Tibial nerve (tissue), 4 donors: ENCODE measurements around the gene HES3. TPM values are rescaled to one million over a fixed set of nuclear protein-coding genes. Genes with fewer than 3 reads are reported as not detected.

Experiments used
- DNase-seq, 2 donors: peaks; one replicate each; pipeline ENCODE4 v3.0.0-alpha.2; 2019; ENCODE audit warnings: low spot score in 2 of 2
- H3K27ac ChIP-seq, 4 donors: fragments of 200-600 bp; sonication (generic) in 3 of 4; one replicate each; pipeline ENCODE4 v1.5.1; 2017 to 2019; ENCODE audit warnings: mild to moderate bottlenecking in 1 of 4
- H3K27me3 ChIP-seq, 2 donors: fragments of 200-600 bp; sonication (generic) in 1 of 2; one replicate each; pipeline versions ENCODE4 v1.5.1 to v1.6.0; 2017 to 2019
- H3K36me3 ChIP-seq, 3 donors: fragments of 200-600 bp; sonication (generic); one replicate each; pipeline ENCODE4 v1.5.1; 2018 to 2019
- H3K4me1 ChIP-seq, 4 donors: fragments of 200-600 bp; sonication (generic) in 3 of 4; one replicate each; pipeline ENCODE4 v1.5.1; 2017 to 2019
- H3K4me3 ChIP-seq, 4 donors: fragments of 200-600 bp; sonication (generic) in 3 of 4; one replicate each; pipeline ENCODE4 v1.5.1; 2017 to 2019; ENCODE audit warnings: mild to moderate bottlenecking in 1 of 4, moderate library complexity in 1 of 4
- H3K9me3 ChIP-seq, 4 donors: fragments of 200-600 bp; sonication (generic) in 3 of 4; one replicate each; pipeline ENCODE4 v1.5.1; 2017 to 2019
- CTCF ChIP-seq, 5 experiments: fragments of 200-600 bp in 3 of 5; fragments of 450-650 bp in 2 of 5; sonication (generic) in 3 of 5; IDR thresholded peaks; one replicate each; pipeline ENCODE4 v1.5.1; 2016 to 2019; ENCODE audit warnings: antibody characterized with exemption in 5 of 5, mild to moderate bottlenecking in 3 of 5, moderate library complexity in 2 of 5
- EP300 ChIP-seq, 2 donors: sonication (generic); formaldehyde crosslinking; IDR thresholded peaks; one replicate each; pipeline ENCODE4 v1.6.1; 2017; ENCODE audit warnings: antibody characterized with exemption in 2 of 2, mild to moderate bottlenecking in 1 of 2
- POLR2A ChIP-seq, 2 donors: fragments of 450-650 bp; IDR thresholded peaks; one replicate each; pipeline ENCODE4 v1.6.1; 2017; ENCODE audit warnings: antibody characterized with exemption in 2 of 2, mild to moderate bottlenecking in 2 of 2, moderate library complexity in 2 of 2
- WGBS, 2 donors: methylation state at CpG; one replicate each; pipeline ENCODE4 v1.1.5; 2018; 5-methylcytosine and 5-hydroxymethylcytosine counted together
- total RNA-seq, 4 donors: library from RNA; depleted of rRNA; stranded (reverse); fragments of >200 nt; gene quantifications; one replicate each; pipeline ENCODE4 v1.1.0, GENCODE V29; 2016

The HES3 gene
- total RNA-seq, 4 donors from 2014 or later: not detected

GRCh38 chr1:6259491-6260362 is 15.7 kb downstream of the HES3 start:
- Histone ChIP-seq H3K27ac (peak overlapping the region; percentile 72 to 94 (median 83)), H3K36me3 (peaks cover 0 to 3% (median 0%) of the 10 kb centered on the region in 3 donors), H3K4me3 (peak overlapping the region; percentile 58 to 83 (median 66)), H3K27me3 (peaks cover 0 to 24% of the 10 kb centered on the region in 2 donors), H3K9me3 (no peaks in the 10 kb centered on the region), H3K4me1 (peaks cover 0 to 51% (median 19%) of the 10 kb centered on the region in 4 donors)
- DNase-seq: peak; percentile 73 to 78
- TF ChIP-seq CTCF (IDR thresholded peaks at IDR 0.05) (no peak), EP300 (IDR thresholded peaks at IDR 0.05) (peak; percentile 24 to 64)
- 19 to 24% methylated on average over 11 to 14 of the region's 46 CpGs for WGBS, 2 donors

- Histone ChIP-seq H3K27ac (peak overlapping the region; percentile 72 to 94 (median 83)), H3K27me3 (peaks cover 0 to 24% of the 10 kb centered on the region in 2 donors), H3K36me3 (no peaks in the 10 kb centered on the region), H3K9me3 (no peaks in the 10 kb centered on the region), H3K4me1 (peaks cover 0 to 51% (median 19%) of the 10 kb centered on the region in 4 donors), H3K4me3 (peak overlapping the region; percentile 58 to 83 (median 66))
- no peak for TF ChIP-seq EP300 (IDR thresholded peaks at IDR 0.05)
- WGBS, 2 donors: 2 to 5% methylated on average over 4 to 11 of the region's 61 CpGs
- no peak for DNase-seq
Measured at GRCh38 chr1:6260433-6260934, 16.5 kb downstream of the HES3 start.

DNA sequence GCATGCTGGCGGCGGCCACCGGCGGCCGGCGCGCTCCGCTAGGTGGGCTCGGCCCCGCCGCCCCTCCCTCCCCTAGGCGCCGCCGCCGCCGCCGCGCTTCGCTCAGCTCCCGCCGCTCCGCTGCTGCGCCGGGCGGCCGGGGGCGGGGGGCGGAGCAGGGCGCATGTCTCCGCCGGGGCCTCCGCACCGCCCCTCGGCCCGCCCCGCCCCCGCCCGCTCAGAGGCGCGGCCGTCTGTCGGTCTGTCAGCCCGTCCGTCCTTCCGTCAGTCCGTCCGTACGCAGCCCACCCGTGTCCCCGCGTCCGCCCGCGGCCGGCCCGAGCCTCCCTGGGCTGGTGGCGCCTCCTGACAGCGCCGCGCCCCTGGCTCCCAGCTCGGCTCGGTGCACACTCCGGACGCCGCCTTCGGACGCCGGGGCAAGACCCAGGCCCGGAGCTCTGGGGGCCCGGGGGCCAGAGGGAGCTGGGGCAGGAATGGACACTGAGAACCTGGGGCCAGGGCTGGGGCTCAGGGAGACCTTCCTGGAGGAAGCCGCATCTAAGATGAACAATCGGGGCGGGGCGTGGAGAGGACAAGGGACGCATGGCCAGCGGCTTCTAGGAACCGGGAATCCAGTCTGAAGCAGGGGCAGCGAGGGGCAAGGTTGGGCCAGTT is 17.1 kb downstream of the HES3 start, which contains the start of gene GPR153:
Gene GPR153 (minus strand): TSS at position 138 of the 654 bp plus-strand sequence. CDS start 6,193 bp downstream, outside the sequence.
- DNase-seq: no peak
- Histone ChIP-seq H3K36me3 (no peaks in the 10 kb centered on the region), H3K27me3 (peaks cover 0 to 24% of the 10 kb centered on the region in 2 donors), H3K4me3 (peak within 1 kb of the TSS; percentile 58 to 83 (median 66)), H3K27ac (peak within 1 kb of the TSS; percentile 72 to 94 (median 83)), H3K4me1 (peaks cover 0 to 51% (median 19%) of the 10 kb centered on the region in 4 donors), H3K9me3 (no peaks in the 10 kb centered on the region)
- TF ChIP-seq CTCF (IDR thresholded peaks at IDR 0.05) (no peak), EP300 (IDR thresholded peaks at IDR 0.05) (no peak), POLR2A (IDR thresholded peaks at IDR 0.05) (no peak)
- 6 to 10% methylated on average over 8 to 10 of the region's 78 CpGs for WGBS, 2 donors

GRCh38 chr1:6261615-6261995 is 17.6 kb downstream of the HES3 start:
- peaks cover 0 to 24% of the 10 kb centered on the region in 2 donors for H3K27me3 ChIP-seq
- peak overlapping the region; percentile 1 to 89 (median 80) for H3K27ac ChIP-seq
- peaks cover 0 to 51% (median 19%) of the 10 kb centered on the region in 4 donors for H3K4me1 ChIP-seq
- H3K36me3 ChIP-seq: no peaks in the 10 kb centered on the region
- no peak for DNase-seq
- peak overlapping the region in 2 of 4 donors; percentile 51 to 83 for H3K4me3 ChIP-seq
- no peaks in the 10 kb centered on the region for H3K9me3 ChIP-seq
- WGBS, 2 donors: 29 to 30% methylated on average over 13 to 15 of the region's 15 CpGs
- TF ChIP-seq CTCF (IDR thresholded peaks at IDR 0.05) (no peak), POLR2A (IDR thresholded peaks at IDR 0.05) (no peak), EP300 (IDR thresholded peaks at IDR 0.05) (no peak)

GRCh38 chr1:6262555-6263420 is 18.8 kb downstream of the HES3 start:
- Histone ChIP-seq H3K27ac (peak overlapping the region in 2 of 4 donors; percentile 10 to 89), H3K9me3 (no peaks in the 10 kb centered on the region), H3K4me1 (peaks cover 0 to 51% (median 19%) of the 10 kb centered on the region in 4 donors), H3K27me3 (peaks cover 0 to 24% of the 10 kb centered on the region in 2 donors), H3K4me3 (no peak overlapping the region), H3K36me3 (no peaks in the 10 kb centered on the region)
- no peak for DNase-seq
- WGBS, 2 donors: 63 to 83% methylated on average over 14 to 21 of the region's 25 CpGs
- TF ChIP-seq EP300 (IDR thresholded peaks at IDR 0.05): no peak
- TF ChIP-seq POLR2A (IDR thresholded peaks at IDR 0.05): no peak
- TF ChIP-seq CTCF (IDR thresholded peaks at IDR 0.05): no peak
